ENCODE measurements around the gene LIPC.

The LIPC gene

DNA sequence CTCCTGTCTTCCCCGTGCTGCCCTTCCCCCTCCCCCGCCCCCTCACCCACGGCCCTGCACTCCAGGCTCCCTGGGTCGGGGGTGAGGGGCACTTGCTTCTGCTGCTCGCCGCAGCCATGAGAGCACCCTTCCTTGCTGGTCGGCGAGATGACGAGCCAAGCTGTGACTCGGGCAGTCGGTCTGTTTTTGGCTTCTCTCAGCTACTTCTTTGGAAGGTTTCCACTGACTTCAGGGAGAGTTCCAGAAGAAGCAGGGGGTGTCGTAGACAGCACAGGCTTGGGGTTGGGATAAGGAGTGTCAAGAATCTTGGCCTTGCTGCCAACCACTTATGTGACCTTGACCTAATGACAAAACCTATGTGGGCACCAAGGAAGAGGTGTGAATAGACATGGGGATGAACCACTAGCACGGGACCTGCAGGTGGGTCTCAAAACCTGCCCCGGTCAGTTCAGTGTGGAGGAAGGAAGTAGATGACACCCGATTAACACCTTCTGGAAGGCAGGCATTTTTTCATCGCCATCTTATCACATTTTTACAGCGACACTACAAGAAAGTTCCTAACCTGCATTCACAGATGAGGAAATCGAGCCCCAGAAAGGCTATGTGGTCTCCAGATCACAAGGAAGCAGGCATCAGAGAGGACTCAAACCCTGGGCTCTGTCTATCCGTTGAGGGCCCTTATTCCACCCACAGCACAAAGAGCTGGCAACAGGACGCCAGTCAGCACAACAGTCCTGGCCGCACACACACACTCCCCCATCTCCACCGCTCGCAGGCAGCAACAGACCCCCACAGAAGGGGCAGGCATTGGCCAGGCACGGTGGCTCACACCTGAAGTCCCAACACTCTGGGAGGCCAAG lies 120.9 kb downstream of the LIPC start:
- H3K4me3 ChIP-seq (ENCODE audit: low read depth, low read length) = peak overlapping the region; percentile 45; the same call in 1 of the 2 replicates
- TF ChIP-seq CTCF (IDR thresholded peaks at IDR 0.05; ENCODE audit: low read depth, low read length) = no peak

- TF ChIP-seq CTCF (IDR thresholded peaks at IDR 0.05; ENCODE audit: low read depth, low read length) = no peak
- H3K4me3 ChIP-seq (ENCODE audit: low read depth, low read length) = no peak overlapping the region
Measured at GRCh38 chr15:58553365-58553918, 121.7 kb downstream of the LIPC start.

DNA sequence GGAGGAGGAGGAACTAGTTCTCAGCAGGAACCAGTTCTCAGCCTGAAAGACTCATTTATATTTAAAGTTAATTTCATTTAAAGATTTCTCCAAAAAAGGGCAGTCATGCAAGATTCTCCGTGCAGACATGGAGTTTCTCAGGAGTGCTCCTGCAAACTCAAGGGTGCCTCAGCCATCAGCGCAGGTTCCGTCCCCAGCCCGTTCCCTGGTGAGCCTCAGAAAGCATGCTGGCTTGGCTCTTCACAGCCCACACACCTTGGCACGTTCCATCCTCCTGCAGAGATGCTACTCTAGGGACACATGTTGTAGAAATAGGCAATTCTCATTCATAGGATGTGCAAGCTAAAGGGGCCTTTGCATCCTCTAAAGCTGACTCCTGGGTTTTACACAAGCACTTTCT lies 123.0 kb downstream of the LIPC start:
- no peak for TF ChIP-seq CTCF (IDR thresholded peaks at IDR 0.05; ENCODE audit: low read depth, low read length)

DNA sequence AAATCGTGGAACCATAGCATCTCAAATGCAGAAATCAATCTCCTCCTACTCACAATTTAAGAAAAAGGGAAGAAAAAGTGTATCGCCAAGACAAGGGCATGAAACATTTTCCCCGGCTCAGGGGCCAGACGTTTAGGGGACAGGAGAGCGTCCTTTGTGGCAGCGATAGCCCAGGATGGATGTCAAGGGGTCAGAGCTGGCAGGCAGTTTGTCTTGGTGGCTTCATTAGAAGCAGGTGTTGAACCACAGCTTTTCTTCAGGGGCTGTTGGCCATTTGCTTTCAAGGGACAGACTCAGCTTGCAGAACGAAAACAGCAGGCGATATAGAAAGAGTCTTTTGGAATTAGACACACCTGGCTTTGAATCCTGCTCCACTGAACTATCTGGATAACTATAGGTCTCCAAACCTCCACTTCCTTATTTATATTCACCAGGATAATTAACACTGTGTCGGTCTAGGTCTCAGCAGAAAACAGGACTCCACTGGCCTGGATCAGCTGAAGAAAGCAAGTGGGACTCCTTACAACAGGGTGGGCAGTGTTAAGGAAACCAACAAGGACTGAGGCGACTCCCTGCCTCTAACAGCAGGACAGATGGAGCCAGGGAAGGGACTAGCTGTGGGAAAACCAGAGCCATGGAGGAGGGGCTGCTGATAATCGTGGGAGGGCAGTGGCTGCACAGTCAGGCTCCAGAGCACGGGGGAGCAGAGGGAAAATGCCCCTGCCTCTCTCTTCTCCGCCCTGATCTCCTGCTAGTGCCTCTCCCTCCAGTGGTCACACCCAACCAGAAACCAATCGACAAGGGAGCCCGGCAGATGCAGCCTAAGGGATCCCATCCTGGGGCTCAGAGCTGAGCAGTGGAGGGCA lies 123.6 kb downstream of the LIPC start:
- no peak for TF ChIP-seq CTCF (IDR thresholded peaks at IDR 0.05; ENCODE audit: low read depth, low read length)
- no peak overlapping the region for H3K4me3 ChIP-seq (ENCODE audit: low read depth, low read length)

More for the DNA sequence above, 123.0 kb downstream of the LIPC start:
- no peak overlapping the region for H3K4me3 ChIP-seq (ENCODE audit: low read depth, low read length)

DNA sequence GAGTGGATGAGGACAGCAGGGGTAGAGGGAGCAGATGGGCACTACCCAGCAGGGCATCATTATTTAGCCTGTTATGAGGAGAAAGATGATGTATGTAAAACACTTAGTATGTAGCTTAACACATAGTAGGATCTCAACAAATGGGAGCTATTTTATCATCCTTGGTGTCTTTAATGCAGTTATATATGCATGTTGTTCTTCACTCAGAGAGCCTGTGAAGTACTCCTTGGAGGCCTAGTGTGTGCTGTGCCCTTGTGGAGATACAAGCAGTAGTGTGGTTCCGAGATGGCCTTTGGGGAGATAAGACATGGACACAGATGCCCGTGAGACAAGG lies 124.2 kb downstream of the LIPC start:
- H3K4me3 ChIP-seq (ENCODE audit: low read depth, low read length) = no peak overlapping the region
- no peak for TF ChIP-seq CTCF (IDR thresholded peaks at IDR 0.05; ENCODE audit: low read depth, low read length)

- H3K4me3 ChIP-seq (ENCODE audit: low read depth, low read length) = no peak overlapping the region
- TF ChIP-seq CTCF (IDR thresholded peaks at IDR 0.05; ENCODE audit: low read depth, low read length) = no peak
Measured at GRCh38 chr15:58556541-58556940, 124.8 kb downstream of the LIPC start.
